Right lobe of liver (tissue), 4 donors: ENCODE data around the gene GREM2.

Source experiments
- POLR2A ChIP-seq: fragments of 450-650 bp; IDR thresholded peaks from one replicate; pipeline ENCODE4 v1.6.1; 2017; ENCODE audit warnings: antibody characterized with exemption, mild to moderate bottlenecking
- TF ChIP-seq, protein P1 (sequence below), 4 donors: fragments of 200-600 bp in 3 of 4; fragments of 450-650 bp in 1 of 4; IDR thresholded peaks; one replicate each; pipeline versions ENCODE4 v1.5.1 to v1.8.0; 2016 to 2022; ENCODE audit warnings: antibody characterized with exemption in 4 of 4, mild to moderate bottlenecking in 2 of 4
- donor health status: DM: no; HTN: no; CAD: no.
- donor health status: DM: no; HTN: no; CAD: no.
- donor health status: DM: no; HTN: yes; CAD: no.

- no peak for TF ChIP-seq POLR2A
- TF ChIP-seq, protein P1, sequence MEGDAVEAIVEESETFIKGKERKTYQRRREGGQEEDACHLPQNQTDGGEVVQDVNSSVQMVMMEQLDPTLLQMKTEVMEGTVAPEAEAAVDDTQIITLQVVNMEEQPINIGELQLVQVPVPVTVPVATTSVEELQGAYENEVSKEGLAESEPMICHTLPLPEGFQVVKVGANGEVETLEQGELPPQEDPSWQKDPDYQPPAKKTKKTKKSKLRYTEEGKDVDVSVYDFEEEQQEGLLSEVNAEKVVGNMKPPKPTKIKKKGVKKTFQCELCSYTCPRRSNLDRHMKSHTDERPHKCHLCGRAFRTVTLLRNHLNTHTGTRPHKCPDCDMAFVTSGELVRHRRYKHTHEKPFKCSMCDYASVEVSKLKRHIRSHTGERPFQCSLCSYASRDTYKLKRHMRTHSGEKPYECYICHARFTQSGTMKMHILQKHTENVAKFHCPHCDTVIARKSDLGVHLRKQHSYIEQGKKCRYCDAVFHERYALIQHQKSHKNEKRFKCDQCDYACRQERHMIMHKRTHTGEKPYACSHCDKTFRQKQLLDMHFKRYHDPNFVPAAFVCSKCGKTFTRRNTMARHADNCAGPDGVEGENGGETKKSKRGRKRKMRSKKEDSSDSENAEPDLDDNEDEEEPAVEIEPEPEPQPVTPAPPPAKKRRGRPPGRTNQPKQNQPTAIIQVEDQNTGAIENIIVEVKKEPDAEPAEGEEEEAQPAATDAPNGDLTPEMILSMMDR (IDR thresholded peaks at IDR 0.05): peak; percentile 44 to 53 (median 50)
Measured at GRCh38 chr1:240608707-240609106, 3.2 kb downstream of the GREM2 start.
